HG02973 (cell line): Measurements from ENCODE around the gene NEURL1.
"Not testable (repeated sequence)": the region's sequence is repeated elsewhere in the genome, so short reads cannot be mapped to it uniquely, and the experiment has no call there.

Experiments
- ATAC-seq: cut with Tn5 transposase; IDR thresholded peaks from one replicate; pipeline ENCODE4 v1.9.1; 2021; ENCODE audit warnings: moderate library complexity; ENCODE audit not compliant: unreplicated experiment

NEURL1 gene

GRCh38 chr10:103492655-103493261, 747 bp upstream of the NEURL1 start:
- no peak for ATAC-seq

- no peak for ATAC-seq
Observed at GRCh38 chr10:103493916-103494877, 692 bp downstream of the NEURL1 start.

- no peak for ATAC-seq
Observed at GRCh38 chr10:103495321-103495720, 1.8 kb downstream of the NEURL1 start.

GRCh38 chr10:103497161-103497915, 3.8 kb downstream of the NEURL1 start:
- ATAC-seq: no peak

- ATAC-seq: no peak
Observed at GRCh38 chr10:103498936-103499638, 5.6 kb downstream of the NEURL1 start.

- ATAC-seq: no peak
Observed at GRCh38 chr10:103499881-103500280, 6.4 kb downstream of the NEURL1 start.

- ATAC-seq: no peak
Observed at GRCh38 chr10:103500481-103500880, 7.0 kb downstream of the NEURL1 start.

GRCh38 chr10:103501186-103501585, 7.7 kb downstream of the NEURL1 start:
- no peak for ATAC-seq

GRCh38 chr10:103502849-103503660, 9.6 kb downstream of the NEURL1 start:
- ATAC-seq: no peak

GRCh38 chr10:103503777-103504176, 10.3 kb downstream of the NEURL1 start:
- ATAC-seq: not testable (repeated sequence)

GRCh38 chr10:103504181-103504783, 10.8 kb downstream of the NEURL1 start:
- no peak for ATAC-seq

- no peak for ATAC-seq
Observed at GRCh38 chr10:103506061-103506460, 12.6 kb downstream of the NEURL1 start.

- no peak for ATAC-seq
Observed at GRCh38 chr10:103507235-103508191, 14.0 kb downstream of the NEURL1 start.

- no peak for ATAC-seq
Observed at GRCh38 chr10:103510046-103510685, 16.7 kb downstream of the NEURL1 start.

- ATAC-seq: no peak
Observed at GRCh38 chr10:103510791-103511752, 17.6 kb downstream of the NEURL1 start.

- ATAC-seq: no peak
Observed at GRCh38 chr10:103512166-103512565, 18.7 kb downstream of the NEURL1 start.
